ENCODE results near the gene HS3ST2. TPM values are rescaled to one million over a fixed set of nuclear protein-coding genes. Genes with fewer than 3 reads are reported as not detected.

The HS3ST2 gene
- total RNA-seq, 1 experiment from 2014 or later = 0.61 TPM

DNA sequence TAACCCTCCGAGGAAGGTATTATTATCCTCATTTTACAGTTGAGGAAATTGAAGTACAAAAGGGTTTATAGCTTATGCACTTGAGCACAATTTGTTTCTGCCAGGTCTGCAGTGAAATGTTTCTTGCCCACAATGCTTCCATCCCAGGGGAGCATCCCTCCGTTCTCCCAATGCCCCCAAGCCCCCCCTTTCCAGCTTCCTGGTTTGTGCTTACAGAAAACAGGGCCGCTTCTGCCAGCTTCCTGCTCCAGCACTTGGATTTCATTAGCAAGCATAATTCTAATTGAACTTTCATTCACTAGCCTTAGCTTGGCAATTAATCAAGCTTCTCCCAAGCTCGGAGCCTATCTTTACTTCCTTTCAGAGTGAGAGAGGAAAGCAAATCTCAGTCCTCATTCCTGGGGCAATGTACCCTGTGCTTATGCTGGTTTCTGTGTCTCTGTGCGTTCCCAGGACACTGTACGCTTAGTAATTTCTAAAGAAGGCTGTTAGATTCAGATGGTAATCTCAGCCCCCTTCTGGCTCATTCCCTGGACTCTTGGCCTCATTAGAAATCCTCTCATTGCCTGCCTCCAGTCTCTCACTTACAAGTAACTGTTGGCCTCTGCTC lies 141.6 kb downstream of the HS3ST2 start:
- Mint-ChIP-seq H3K9me3 (no peaks in the 10 kb centered on the region), H3K4me1 (peaks cover 13% of the 10 kb centered on the region), H3K27ac (no peak overlapping the region), H3K36me3 (no peaks in the 10 kb centered on the region), H3K27me3 (ENCODE audit: low read depth) (no peaks in the 10 kb centered on the region; the same call in 1 of the 2 replicates), H3K4me3 (no peak overlapping the region)
- DNase-seq (ENCODE audit: low spot score) (no peak), ATAC-seq (no peak)
- POLR2A ChIA-PET = no interaction called here
- CTCF ChIA-PET = interaction anchor here (1.1 kb wide), 1 partner anchor 22 kb away, joined by 5 read pairs; no protein-coding TSS in a partner anchor
- TF ChIP-seq NFE2L1 (CRISPR knock-in tag; IDR thresholded peaks at IDR 0.05) (no peak), SMAD4 (CRISPR knock-in tag; IDR thresholded peaks at IDR 0.05) (no peak), ZNF219 (CRISPR knock-in tag; IDR thresholded peaks at IDR 0.05; ENCODE audit: borderline replicate concordance) (no peak), RELA (CRISPR knock-in tag; IDR thresholded peaks at IDR 0.05; ENCODE audit: borderline replicate concordance) (no peak), NR1H2 (CRISPR knock-in tag; IDR thresholded peaks at IDR 0.05) (no peak), CREB1 (CRISPR knock-in tag; IDR thresholded peaks at IDR 0.05) (no peak), RORB (CRISPR knock-in tag; IDR thresholded peaks at IDR 0.05) (no peak), MXD4 (CRISPR knock-in tag; IDR thresholded peaks at IDR 0.05; ENCODE audit: borderline replicate concordance) (no peak), HMGA2 (CRISPR knock-in tag; IDR thresholded peaks at IDR 0.05) (no peak)
- TF ChIP-seq, protein P1, sequence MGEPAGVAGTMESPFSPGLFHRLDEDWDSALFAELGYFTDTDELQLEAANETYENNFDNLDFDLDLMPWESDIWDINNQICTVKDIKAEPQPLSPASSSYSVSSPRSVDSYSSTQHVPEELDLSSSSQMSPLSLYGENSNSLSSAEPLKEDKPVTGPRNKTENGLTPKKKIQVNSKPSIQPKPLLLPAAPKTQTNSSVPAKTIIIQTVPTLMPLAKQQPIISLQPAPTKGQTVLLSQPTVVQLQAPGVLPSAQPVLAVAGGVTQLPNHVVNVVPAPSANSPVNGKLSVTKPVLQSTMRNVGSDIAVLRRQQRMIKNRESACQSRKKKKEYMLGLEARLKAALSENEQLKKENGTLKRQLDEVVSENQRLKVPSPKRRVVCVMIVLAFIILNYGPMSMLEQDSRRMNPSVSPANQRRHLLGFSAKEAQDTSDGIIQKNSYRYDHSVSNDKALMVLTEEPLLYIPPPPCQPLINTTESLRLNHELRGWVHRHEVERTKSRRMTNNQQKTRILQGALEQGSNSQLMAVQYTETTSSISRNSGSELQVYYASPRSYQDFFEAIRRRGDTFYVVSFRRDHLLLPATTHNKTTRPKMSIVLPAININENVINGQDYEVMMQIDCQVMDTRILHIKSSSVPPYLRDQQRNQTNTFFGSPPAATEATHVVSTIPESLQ (CRISPR knock-in tag; IDR thresholded peaks at IDR 0.05) = no peak
- TF ChIP-seq, protein P2, sequence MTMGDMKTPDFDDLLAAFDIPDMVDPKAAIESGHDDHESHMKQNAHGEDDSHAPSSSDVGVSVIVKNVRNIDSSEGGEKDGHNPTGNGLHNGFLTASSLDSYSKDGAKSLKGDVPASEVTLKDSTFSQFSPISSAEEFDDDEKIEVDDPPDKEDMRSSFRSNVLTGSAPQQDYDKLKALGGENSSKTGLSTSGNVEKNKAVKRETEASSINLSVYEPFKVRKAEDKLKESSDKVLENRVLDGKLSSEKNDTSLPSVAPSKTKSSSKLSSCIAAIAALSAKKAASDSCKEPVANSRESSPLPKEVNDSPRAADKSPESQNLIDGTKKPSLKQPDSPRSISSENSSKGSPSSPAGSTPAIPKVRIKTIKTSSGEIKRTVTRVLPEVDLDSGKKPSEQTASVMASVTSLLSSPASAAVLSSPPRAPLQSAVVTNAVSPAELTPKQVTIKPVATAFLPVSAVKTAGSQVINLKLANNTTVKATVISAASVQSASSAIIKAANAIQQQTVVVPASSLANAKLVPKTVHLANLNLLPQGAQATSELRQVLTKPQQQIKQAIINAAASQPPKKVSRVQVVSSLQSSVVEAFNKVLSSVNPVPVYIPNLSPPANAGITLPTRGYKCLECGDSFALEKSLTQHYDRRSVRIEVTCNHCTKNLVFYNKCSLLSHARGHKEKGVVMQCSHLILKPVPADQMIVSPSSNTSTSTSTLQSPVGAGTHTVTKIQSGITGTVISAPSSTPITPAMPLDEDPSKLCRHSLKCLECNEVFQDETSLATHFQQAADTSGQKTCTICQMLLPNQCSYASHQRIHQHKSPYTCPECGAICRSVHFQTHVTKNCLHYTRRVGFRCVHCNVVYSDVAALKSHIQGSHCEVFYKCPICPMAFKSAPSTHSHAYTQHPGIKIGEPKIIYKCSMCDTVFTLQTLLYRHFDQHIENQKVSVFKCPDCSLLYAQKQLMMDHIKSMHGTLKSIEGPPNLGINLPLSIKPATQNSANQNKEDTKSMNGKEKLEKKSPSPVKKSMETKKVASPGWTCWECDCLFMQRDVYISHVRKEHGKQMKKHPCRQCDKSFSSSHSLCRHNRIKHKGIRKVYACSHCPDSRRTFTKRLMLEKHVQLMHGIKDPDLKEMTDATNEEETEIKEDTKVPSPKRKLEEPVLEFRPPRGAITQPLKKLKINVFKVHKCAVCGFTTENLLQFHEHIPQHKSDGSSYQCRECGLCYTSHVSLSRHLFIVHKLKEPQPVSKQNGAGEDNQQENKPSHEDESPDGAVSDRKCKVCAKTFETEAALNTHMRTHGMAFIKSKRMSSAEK (CRISPR knock-in tag; IDR thresholded peaks at IDR 0.05; ENCODE audit: borderline replicate concordance) = no peak

DNA sequence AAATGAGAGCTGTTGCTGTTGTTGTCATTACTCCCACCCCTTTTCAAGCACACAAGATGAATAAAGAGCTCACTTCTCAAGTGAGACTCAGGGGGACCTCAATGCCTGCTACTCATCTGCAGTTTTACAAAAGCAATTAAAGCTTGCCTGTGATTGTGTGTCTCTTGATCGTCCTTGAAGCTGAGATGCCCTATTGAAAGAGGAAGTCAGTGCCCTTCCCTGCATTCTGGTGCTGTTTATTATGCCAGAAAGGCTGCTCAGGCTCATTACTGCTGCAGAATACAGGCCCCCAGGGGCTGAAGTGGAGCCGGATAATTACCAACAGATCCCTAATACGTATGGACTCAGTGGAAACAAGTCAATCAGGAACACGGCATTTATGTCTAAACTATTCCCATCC lies 147.2 kb downstream of the HS3ST2 start:
- Mint-ChIP-seq H3K4me1 (peaks cover 7% of the 10 kb centered on the region), H3K27ac (no peak overlapping the region), H3K27me3 (ENCODE audit: low read depth) (peaks cover 25% of the 10 kb centered on the region), H3K9me3 (peaks cover 38% of the 10 kb centered on the region), H3K4me3 (no peak overlapping the region), H3K36me3 (peaks cover 34% of the 10 kb centered on the region)
- no peak for ATAC-seq
- TF ChIP-seq, protein P3, sequence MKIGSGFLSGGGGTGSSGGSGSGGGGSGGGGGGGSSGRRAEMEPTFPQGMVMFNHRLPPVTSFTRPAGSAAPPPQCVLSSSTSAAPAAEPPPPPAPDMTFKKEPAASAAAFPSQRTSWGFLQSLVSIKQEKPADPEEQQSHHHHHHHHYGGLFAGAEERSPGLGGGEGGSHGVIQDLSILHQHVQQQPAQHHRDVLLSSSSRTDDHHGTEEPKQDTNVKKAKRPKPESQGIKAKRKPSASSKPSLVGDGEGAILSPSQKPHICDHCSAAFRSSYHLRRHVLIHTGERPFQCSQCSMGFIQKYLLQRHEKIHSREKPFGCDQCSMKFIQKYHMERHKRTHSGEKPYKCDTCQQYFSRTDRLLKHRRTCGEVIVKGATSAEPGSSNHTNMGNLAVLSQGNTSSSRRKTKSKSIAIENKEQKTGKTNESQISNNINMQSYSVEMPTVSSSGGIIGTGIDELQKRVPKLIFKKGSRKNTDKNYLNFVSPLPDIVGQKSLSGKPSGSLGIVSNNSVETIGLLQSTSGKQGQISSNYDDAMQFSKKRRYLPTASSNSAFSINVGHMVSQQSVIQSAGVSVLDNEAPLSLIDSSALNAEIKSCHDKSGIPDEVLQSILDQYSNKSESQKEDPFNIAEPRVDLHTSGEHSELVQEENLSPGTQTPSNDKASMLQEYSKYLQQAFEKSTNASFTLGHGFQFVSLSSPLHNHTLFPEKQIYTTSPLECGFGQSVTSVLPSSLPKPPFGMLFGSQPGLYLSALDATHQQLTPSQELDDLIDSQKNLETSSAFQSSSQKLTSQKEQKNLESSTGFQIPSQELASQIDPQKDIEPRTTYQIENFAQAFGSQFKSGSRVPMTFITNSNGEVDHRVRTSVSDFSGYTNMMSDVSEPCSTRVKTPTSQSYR (CRISPR knock-in tag; IDR thresholded peaks at IDR 0.05) = no peak
- TF ChIP-seq, protein P4, sequence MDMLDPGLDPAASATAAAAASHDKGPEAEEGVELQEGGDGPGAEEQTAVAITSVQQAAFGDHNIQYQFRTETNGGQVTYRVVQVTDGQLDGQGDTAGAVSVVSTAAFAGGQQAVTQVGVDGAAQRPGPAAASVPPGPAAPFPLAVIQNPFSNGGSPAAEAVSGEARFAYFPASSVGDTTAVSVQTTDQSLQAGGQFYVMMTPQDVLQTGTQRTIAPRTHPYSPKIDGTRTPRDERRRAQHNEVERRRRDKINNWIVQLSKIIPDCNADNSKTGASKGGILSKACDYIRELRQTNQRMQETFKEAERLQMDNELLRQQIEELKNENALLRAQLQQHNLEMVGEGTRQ (CRISPR knock-in tag; IDR thresholded peaks at IDR 0.05) = no peak
- TF ChIP-seq SP1 (CRISPR knock-in tag; conservative IDR thresholded peaks at IDR 0.05) = no peak
- no peak for TF ChIP-seq NFYB (CRISPR knock-in tag; conservative IDR thresholded peaks at IDR 0.05; ENCODE audit: low read depth)
- TF ChIP-seq MYBL2 (CRISPR knock-in tag; IDR thresholded peaks at IDR 0.05) = no peak
- ChIA-PET CTCF (interaction anchor here (1.6 to 1.8 kb wide), 2 partner anchors 16 to 62 kb away, joined by 5 to 7 read pairs; no protein-coding TSS in a partner anchor), POLR2A (no interaction called here)
- DNase-seq (ENCODE audit: low spot score) = no peak
